ENCODE measurements around the gene HOXA5. TPM values are rescaled to one million over a fixed set of nuclear protein-coding genes. Genes with fewer than 3 reads are reported as not detected.

HOXA5 gene
- total RNA-seq, 1 donor from 2014 or later = not detected

- H3K4me1 ChIP-seq = peaks cover 22% of the 10 kb centered on the region
- DNase-seq = no peak
- peaks cover 100% of the 10 kb centered on the region for H3K27me3 ChIP-seq (ENCODE audit: low read depth)
- no peaks in the 10 kb centered on the region for H3K36me3 ChIP-seq
- H3K27ac ChIP-seq (replicated peaks) = peak overlapping the region; percentile 73
- TF ChIP-seq CTCF (IDR thresholded peaks at IDR 0.05; ENCODE audit: borderline replicate concordance) = no peak
- H3K9me3 ChIP-seq (replicated peaks) = no peaks in the 10 kb centered on the region
- intact Hi-C loops (cut with micrococcal nuclease) = no loop called here
- peak overlapping the region; percentile 50 for H3K4me3 ChIP-seq
Observed at GRCh38 chr7:27107391-27108381, 35.8 kb downstream of the HOXA5 start.

- Histone ChIP-seq H3K4me1 (peaks cover 22% of the 10 kb centered on the region), H3K9me3 (replicated peaks) (no peaks in the 10 kb centered on the region), H3K27ac (replicated peaks) (peak overlapping the region; percentile 73), H3K36me3 (no peaks in the 10 kb centered on the region), H3K27me3 (ENCODE audit: low read depth) (peaks cover 100% of the 10 kb centered on the region), H3K4me3 (peak overlapping the region; percentile 50)
- intact Hi-C loops (cut with micrococcal nuclease) = no loop called here
- TF ChIP-seq CTCF (IDR thresholded peaks at IDR 0.05; ENCODE audit: borderline replicate concordance) = no peak
- no peak for DNase-seq
Observed at GRCh38 chr7:27106901-27107240, 36.6 kb downstream of the HOXA5 start.

- H3K36me3 ChIP-seq = no peaks in the 10 kb centered on the region
- H3K9me3 ChIP-seq (replicated peaks) = no peaks in the 10 kb centered on the region
- H3K4me3 ChIP-seq = peak overlapping the region; percentile 50
- peaks cover 25% of the 10 kb centered on the region for H3K4me1 ChIP-seq
- peaks cover 100% of the 10 kb centered on the region for H3K27me3 ChIP-seq (ENCODE audit: low read depth)
- intact Hi-C loops (cut with micrococcal nuclease) = no loop called here
- H3K27ac ChIP-seq (replicated peaks) = peak overlapping the region; percentile 73
- TF ChIP-seq CTCF (IDR thresholded peaks at IDR 0.05; ENCODE audit: borderline replicate concordance) = no peak
- no peak for DNase-seq
Observed at GRCh38 chr7:27106181-27106900, 37.1 kb downstream of the HOXA5 start.

GRCh38 chr7:27105301-27106031 is 38.0 kb downstream of the HOXA5 start:
- Histone ChIP-seq H3K36me3 (no peaks in the 10 kb centered on the region), H3K27ac (replicated peaks) (no peak overlapping the region), H3K9me3 (replicated peaks) (no peaks in the 10 kb centered on the region), H3K4me3 (no peak overlapping the region), H3K27me3 (ENCODE audit: low read depth) (peaks cover 100% of the 10 kb centered on the region), H3K4me1 (peaks cover 28% of the 10 kb centered on the region)
- TF ChIP-seq CTCF (IDR thresholded peaks at IDR 0.05; ENCODE audit: borderline replicate concordance) = no peak
- intact Hi-C loops (cut with micrococcal nuclease) = no loop called here
- DNase-seq = no peak

- H3K4me3 ChIP-seq = peak overlapping the region; percentile 48
- intact Hi-C loops (cut with micrococcal nuclease) = no loop called here
- H3K36me3 ChIP-seq = no peaks in the 10 kb centered on the region
- no peaks in the 10 kb centered on the region for H3K9me3 ChIP-seq (replicated peaks)
- peaks cover 100% of the 10 kb centered on the region for H3K27me3 ChIP-seq (ENCODE audit: low read depth)
- H3K4me1 ChIP-seq = peaks cover 26% of the 10 kb centered on the region
- no peak for DNase-seq
- no peak for TF ChIP-seq CTCF (IDR thresholded peaks at IDR 0.05; ENCODE audit: borderline replicate concordance)
- H3K27ac ChIP-seq (replicated peaks) = peak overlapping the region; percentile 43
Observed at GRCh38 chr7:27104341-27105058, 39.0 kb downstream of the HOXA5 start.
